ENCODE data around the gene DTWD2.
"Not testable (repeated sequence)": the region's sequence is repeated elsewhere in the genome, so short reads cannot be mapped to it uniquely, and the experiment has no call there.

DTWD2 gene

GRCh38 chr5:118952306-118952705, 36.0 kb downstream of the DTWD2 start:
- not testable (repeated sequence) for DNase-seq (ENCODE audit: low read depth in 3 of 3)

GRCh38 chr5:118950354-118950753, 38.0 kb downstream of the DTWD2 start:
- not testable (repeated sequence) for DNase-seq (ENCODE audit: low read depth in 3 of 3)

GRCh38 chr5:118946138-118946800, 42.1 kb downstream of the DTWD2 start:
- DNase-seq (ENCODE audit: low read depth in 3 of 3), result no peak

GRCh38 chr5:118937393-118938061, 50.8 kb downstream of the DTWD2 start:
- DNase-seq (ENCODE audit: low read depth in 3 of 3), result no peak

GRCh38 chr5:118933703-118934102, 54.6 kb downstream of the DTWD2 start:
- no peak for DNase-seq (ENCODE audit: low read depth in 3 of 3)

- no peak for DNase-seq (ENCODE audit: low read depth in 3 of 3)
Measured at GRCh38 chr5:118931564-118931963, 56.8 kb downstream of the DTWD2 start.

- DNase-seq (ENCODE audit: low read depth in 3 of 3), result no peak
Measured at GRCh38 chr5:118924006-118924389, 64.3 kb downstream of the DTWD2 start.

GRCh38 chr5:118923295-118924005, 64.9 kb downstream of the DTWD2 start:
- DNase-seq (ENCODE audit: low read depth in 3 of 3), result no peak

- no peak for DNase-seq (ENCODE audit: low read depth in 3 of 3)
Measured at GRCh38 chr5:118921866-118922265, 66.5 kb downstream of the DTWD2 start.

- no peak for DNase-seq (ENCODE audit: low read depth in 3 of 3)
Measured at GRCh38 chr5:118919016-118919415, 69.3 kb downstream of the DTWD2 start.

- DNase-seq (ENCODE audit: low read depth in 3 of 3), result no peak
Measured at GRCh38 chr5:118918232-118918631, 70.1 kb downstream of the DTWD2 start.

GRCh38 chr5:118907536-118907935, 80.8 kb downstream of the DTWD2 start:
- DNase-seq (ENCODE audit: low read depth in 3 of 3), result not testable (repeated sequence)

GRCh38 chr5:118906947-118907346, 81.4 kb downstream of the DTWD2 start:
- DNase-seq (ENCODE audit: low read depth in 3 of 3), result no peak

- DNase-seq (ENCODE audit: low read depth in 3 of 3), result no peak
Measured at GRCh38 chr5:118905196-118905595, 83.2 kb downstream of the DTWD2 start.

- no peak for DNase-seq (ENCODE audit: low read depth in 3 of 3)
Measured at GRCh38 chr5:118902656-118903438, 85.5 kb downstream of the DTWD2 start.

GRCh38 chr5:118894709-118895108, 93.6 kb downstream of the DTWD2 start:
- no peak for DNase-seq (ENCODE audit: low read depth in 3 of 3)

- DNase-seq (ENCODE audit: low read depth in 3 of 3), result no peak
Measured at GRCh38 chr5:118891252-118891651, 97.1 kb downstream of the DTWD2 start.

- no peak for DNase-seq (ENCODE audit: low read depth in 3 of 3)
Measured at GRCh38 chr5:118889165-118889564, 99.2 kb downstream of the DTWD2 start.

GRCh38 chr5:118888556-118888955, 99.8 kb downstream of the DTWD2 start:
- DNase-seq (ENCODE audit: low read depth in 3 of 3), result no peak

GRCh38 chr5:118883362-118883761, 105.0 kb downstream of the DTWD2 start:
- DNase-seq (ENCODE audit: low read depth in 3 of 3), result no peak

GRCh38 chr5:118882666-118883065, 105.7 kb downstream of the DTWD2 start:
- no peak for DNase-seq (ENCODE audit: low read depth in 3 of 3)

GRCh38 chr5:118876852-118877251, 111.5 kb downstream of the DTWD2 start:
- not testable (repeated sequence) for DNase-seq (ENCODE audit: low read depth in 3 of 3)

Measured in stimulated activated CD4-positive, alpha-beta T cell treated with anti-CD3 and anti-CD28 coated beads, TNF-alpha, amount 100 ng/mL, for 4 hours (primary cell).